Measurements from ENCODE around the gene MEGF9.

GRCh38 chr9:120735415-120736126 lies 21.3 kb upstream of the MEGF9 start:
- TF ChIP-seq CTCF (IDR thresholded peaks at IDR 0.05; ENCODE audit: low read depth, low read length, poor library complexity, severe bottlenecking) (no peak), EZH2phosphoT487 (IDR thresholded peaks at IDR 0.05; ENCODE audit: borderline replicate concordance, low read length) (no peak)

All from DOHH2 (cell line).